OCI-LY1 (cell line): Measurements from ENCODE around the gene IFT74.

ENCODE experiments used
- H2AFZ ChIP-seq: fragments of 200-600 bp; sonication (generic), shearing (Covaris generic); 2 replicates; pipeline ENCODE4 v1.6.0; 2014; ENCODE audit warnings: antibody characterized with exemption, mild to moderate bottlenecking, low read length
- H3F3A ChIP-seq: fragments of 200-600 bp; sonication (generic), shearing (Covaris generic); 2 replicates; pipeline ENCODE4 v1.6.0; 2014; ENCODE audit warnings: mild to moderate bottlenecking, antibody characterized with exemption, low read length, moderate library complexity; ENCODE audit not compliant: insufficient read depth
- H3K27ac ChIP-seq: fragments of 200-600 bp; sonication (generic); 2 replicates; pipeline ENCODE4 v1.5.1; 2014; ENCODE audit warnings: low read length, mixed run types, mild to moderate bottlenecking, low read depth; ENCODE audit not compliant: poor library complexity, severe bottlenecking
- H3K27me3 ChIP-seq: fragments of 200-600 bp; sonication (generic); 2 replicates; pipeline ENCODE4 v1.6.0; 2014; ENCODE audit warnings: antibody characterized with exemption, mild to moderate bottlenecking, low read length, moderate library complexity; ENCODE audit not compliant: insufficient read depth
- H3K36me3 ChIP-seq: fragments of 200-600 bp; sonication (generic); 2 replicates; pipeline ENCODE4 v1.6.1; 2014; ENCODE audit warnings: mild to moderate bottlenecking, antibody characterized with exemption, low read length, moderate library complexity, mixed read lengths; ENCODE audit not compliant: insufficient read depth
- H3K4me1 ChIP-seq: fragments of 200-600 bp; sonication (generic); 2 replicates; pipeline ENCODE4 v1.5.1; 2014; ENCODE audit warnings: mild to moderate bottlenecking, low read length, moderate library complexity; ENCODE audit not compliant: insufficient read depth, severe bottlenecking
- H3K4me2 ChIP-seq: fragments of 200-600 bp; sonication (generic), shearing (Covaris generic); 2 replicates; pipeline ENCODE4 v1.6.1; 2014; ENCODE audit warnings: low read length
- H3K4me3 ChIP-seq: fragments of 200-600 bp; sonication (generic); 2 replicates; pipeline ENCODE4 v1.5.1; 2014; ENCODE audit warnings: low read length, low read depth, mild to moderate bottlenecking, mixed read lengths; ENCODE audit not compliant: poor library complexity, severe bottlenecking
- H3K79me2 ChIP-seq: fragments of 200-600 bp; shearing (Covaris generic); 2 replicates; pipeline ENCODE4 v1.6.1; 2016; ENCODE audit warnings: mixed run types, low read length, mixed read lengths; ENCODE audit not compliant: insufficient read depth
- H3K9ac ChIP-seq: fragments of 200-600 bp; sonication (generic), shearing (Covaris generic); 2 replicates; pipeline ENCODE4 v1.6.1; 2014; ENCODE audit warnings: mild to moderate bottlenecking, low read length, mixed read lengths
- H3K9me2 ChIP-seq: fragments of 200-600 bp; sonication (generic), shearing (Covaris generic); 2 replicates; pipeline ENCODE4 v1.6.1; 2014; ENCODE audit warnings: low read depth, mild to moderate bottlenecking, low read length, mixed read lengths
- H3K9me3 ChIP-seq: fragments of 200-600 bp; shearing (Covaris generic); 2 replicates; pipeline ENCODE4 v1.6.1; 2014; ENCODE audit warnings: low read length, mixed read lengths
- H4K20me1 ChIP-seq: fragments of 200-600 bp; sonication (generic), shearing (Covaris generic); 2 replicates; pipeline ENCODE4 v1.6.0; 2016; ENCODE audit warnings: mild to moderate bottlenecking, low read length; ENCODE audit not compliant: insufficient read depth
- CTCF ChIP-seq: fragments of 200-600 bp; sonication (generic), shearing (Covaris generic); IDR thresholded peaks from 2 replicates; pipeline ENCODE4 v1.5.1; 2017; ENCODE audit warnings: mild to moderate bottlenecking, antibody characterized with exemption, low read length, moderate library complexity, mixed read lengths
- EZH2 ChIP-seq: fragments of 200-600 bp; sonication (generic), shearing (Covaris generic); IDR thresholded peaks from 2 replicates; pipeline ENCODE4 v1.8.0; 2017; ENCODE audit warnings: borderline replicate concordance, mixed run types, mild to moderate bottlenecking, antibody characterized with exemption, low read length, moderate library complexity, mixed read lengths

IFT74 gene

DNA sequence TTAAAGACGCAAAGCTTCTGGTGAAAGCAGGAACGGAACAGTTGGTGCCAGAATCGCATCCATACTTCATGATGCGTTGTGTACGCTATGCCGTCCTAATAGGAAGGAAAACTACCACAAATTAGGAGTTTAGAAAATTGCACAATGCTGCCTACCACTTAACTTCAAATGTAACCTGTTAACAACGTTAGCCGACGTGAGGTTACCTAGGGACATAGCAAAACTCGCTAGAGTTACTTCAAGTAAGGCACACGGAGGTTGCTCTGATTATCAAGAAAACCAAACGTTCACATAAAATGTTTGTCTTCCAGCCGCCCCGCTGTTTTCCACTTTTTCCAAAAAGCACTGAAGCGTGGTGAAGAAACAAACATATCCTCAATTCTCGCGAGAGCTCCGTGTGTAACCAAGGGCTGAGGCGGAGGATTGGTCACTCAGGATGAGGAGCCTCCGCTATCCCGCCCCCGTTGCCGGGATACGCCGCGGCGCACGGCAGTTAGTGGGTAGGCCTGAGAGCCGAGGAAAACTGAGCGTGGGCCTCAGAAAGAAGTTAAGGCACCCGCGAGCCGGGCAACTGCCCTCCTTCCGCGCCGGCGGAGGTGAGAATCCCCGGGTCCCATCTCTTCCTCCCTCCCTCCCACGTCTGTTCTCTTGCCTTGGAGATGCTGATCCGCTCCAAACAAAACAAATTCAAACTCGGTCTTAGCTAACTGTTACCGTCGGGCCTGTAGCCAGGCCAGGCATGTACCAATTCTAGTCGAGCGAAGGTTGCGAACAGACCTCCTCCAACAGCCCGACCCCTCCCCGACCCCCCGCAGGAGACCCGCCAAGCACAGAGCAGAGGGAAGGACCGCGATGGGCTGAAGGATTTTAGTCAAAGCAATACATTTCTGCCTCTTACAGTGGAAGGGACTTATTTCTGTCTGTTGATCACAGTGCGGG, at the start of gene IFT74:
IFT74 (plus strand) TSS at position 492 of the 939 bp plus-strand sequence. CDS start 5,556 bp downstream, outside the sequence.
- Histone ChIP-seq H4K20me1 (no peaks in the 10 kb centered on the region), H3K4me1 (peaks cover 29% of the 10 kb centered on the region), H3K27ac (peak within 1 kb of the TSS; percentile 61), H3K9ac (peak within 1 kb of the TSS; percentile 76), H3K4me3 (peak within 1 kb of the TSS; percentile 73), H3K9me2 (no peaks in the 10 kb centered on the region), H3K9me3 (no peaks in the 10 kb centered on the region), H2AFZ (peak within 1 kb of the TSS; percentile 54), H3K79me2 (no peaks in the 10 kb centered on the region), H3K4me2 (peak within 1 kb of the TSS; percentile 81), H3K36me3 (no peaks in the 10 kb centered on the region), H3F3A (no peaks in the 10 kb centered on the region), H3K27me3 (no peaks in the 10 kb centered on the region)
- no peak for TF ChIP-seq EZH2
- no peak for TF ChIP-seq CTCF

- Histone ChIP-seq H3K9me3 (no peaks in the 10 kb centered on the region), H3K79me2 (no peaks in the 10 kb centered on the region), H4K20me1 (no peaks in the 10 kb centered on the region), H3K27me3 (no peaks in the 10 kb centered on the region), H3K36me3 (peaks cover 83% of the 10 kb centered on the region), H3K9ac (no peak overlapping the region), H3K4me2 (no peak overlapping the region), H2AFZ (no peak overlapping the region), H3K9me2 (no peaks in the 10 kb centered on the region), H3F3A (no peaks in the 10 kb centered on the region), H3K4me3 (no peak overlapping the region), H3K27ac (no peak overlapping the region), H3K4me1 (no peaks in the 10 kb centered on the region)
- TF ChIP-seq CTCF (no peak), EZH2 (no peak)
Measured at GRCh38 chr9:26913138-26913668, 43.0 kb upstream of the IFT74 start.

DNA sequence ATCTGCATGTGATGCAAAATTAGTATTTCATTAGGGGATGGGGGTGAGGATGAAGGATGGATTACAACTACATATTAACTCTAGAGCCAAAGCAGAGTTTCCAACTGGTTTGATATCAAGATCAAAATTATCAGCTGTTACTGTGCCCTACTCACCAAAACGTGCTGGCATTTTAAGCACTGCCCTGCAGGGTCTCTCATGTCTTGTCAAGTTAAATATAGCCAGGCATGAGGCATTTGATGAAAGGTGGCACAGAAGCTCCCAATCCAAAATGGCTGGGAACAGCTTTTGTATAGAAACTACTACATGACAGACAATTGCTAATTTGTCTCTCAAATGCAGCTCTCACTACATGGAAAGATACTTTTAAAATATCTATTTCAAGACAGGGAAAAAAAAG, 36.5 kb upstream of the IFT74 start:
- H3K36me3 ChIP-seq = peaks cover 95% of the 10 kb centered on the region
- no peak overlapping the region for H3K27ac ChIP-seq
- no peaks in the 10 kb centered on the region for H3K79me2 ChIP-seq
- no peak overlapping the region for H3K9ac ChIP-seq
- H3F3A ChIP-seq = no peaks in the 10 kb centered on the region
- H2AFZ ChIP-seq = no peak overlapping the region
- no peaks in the 10 kb centered on the region for H3K9me2 ChIP-seq
- TF ChIP-seq EZH2 (no peak), CTCF (no peak)
- H3K4me1 ChIP-seq = no peaks in the 10 kb centered on the region
- H4K20me1 ChIP-seq = no peaks in the 10 kb centered on the region
- H3K4me2 ChIP-seq = no peak overlapping the region
- no peaks in the 10 kb centered on the region for H3K9me3 ChIP-seq
- no peaks in the 10 kb centered on the region for H3K27me3 ChIP-seq
- H3K4me3 ChIP-seq = no peak overlapping the region
